Spinal cord (tissue), 10 donors: Measurements from ENCODE around the gene GDF15. TPM values are rescaled to one million over a fixed set of nuclear protein-coding genes. Genes with fewer than 3 reads are reported as not detected.
"Not testable (repeated sequence)": the region's sequence is repeated elsewhere in the genome, so short reads cannot be mapped to it uniquely, and the experiment has no call there.

Experiments used
- DNase-seq, 6 donors: peaks; one replicate each; pipeline versions ENCODE4 v3.0.0 to v3.0.0-alpha.2; 2013 to 2015; ENCODE audit warnings: low spot score in 6 of 6, low read depth in 4 of 6
- H3K27ac ChIP-seq: one replicate; pipeline ENCODE4 v1.5.1; 2013; ENCODE audit warnings: low read depth, low read length, control low read depth
- H3K27me3 ChIP-seq: one replicate; pipeline ENCODE4 v1.6.1; 2013; ENCODE audit warnings: low read length; ENCODE audit not compliant: control insufficient read depth, insufficient read depth
- H3K36me3 ChIP-seq: one replicate; pipeline ENCODE4 v1.6.1; 2013; ENCODE audit warnings: low read length; ENCODE audit not compliant: control insufficient read depth, insufficient read depth
- H3K4me1 ChIP-seq: one replicate; pipeline ENCODE4 v1.6.1; 2013; ENCODE audit warnings: low read length; ENCODE audit not compliant: control insufficient read depth, insufficient read depth
- H3K4me3 ChIP-seq: one replicate; pipeline ENCODE4 v1.5.1; 2013; ENCODE audit warnings: low read depth, low read length, control low read depth
- H3K9me3 ChIP-seq: one replicate; pipeline ENCODE4 v1.6.1; 2013; ENCODE audit warnings: low read length; ENCODE audit not compliant: control insufficient read depth, insufficient read depth
- WGBS: methylation state at CpG from one replicate; pipeline ENCODE4 v1.1.5; 2013; ENCODE audit warnings: missing lambda C conversion rate; ENCODE audit not compliant: insufficient coverage; 5-methylcytosine and 5-hydroxymethylcytosine counted together
- polyA plus RNA-seq, 2 donors: library from polyadenylated mRNA; unstranded; fragments of 120-200 nt; gene quantifications; one replicate each; pipeline ENCODE4 v1.2.1, GENCODE V29; 2013; ENCODE audit not compliant: insufficient read length in 2 of 2
- total RNA-seq, 2 donors: library from RNA; depleted of rRNA in 1 of 2; stranded (reverse); fragments of 120-200 nt in 1 of 2; fragments of >200 nt in 1 of 2; gene quantifications; one replicate each; pipeline versions ENCODE4 v1.2.3 to v1.2.4, GENCODE V29; 2013 to 2014
- donor health status: healthy.

Gene GDF15
- total and polyA plus RNA-seq, 4 donors, result 0.89 to 4.2 (median 2.0) TPM

GRCh38 chr19:18346091-18346490 lies 39.9 kb upstream of the GDF15 start:
- Histone ChIP-seq H3K27me3 (no peaks in the 10 kb centered on the region), H3K27ac (no peak overlapping the region), H3K4me3 (no peak overlapping the region), H3K4me1 (peaks cover 29% of the 10 kb centered on the region), H3K9me3 (no peaks in the 10 kb centered on the region), H3K36me3 (peaks cover 23% of the 10 kb centered on the region)
- 68% methylated on average over 4 of the region's 8 CpGs for WGBS
- no peak for DNase-seq

GRCh38 chr19:18348171-18348570 lies 37.8 kb upstream of the GDF15 start:
- no peak for DNase-seq
- no peaks in the 10 kb centered on the region for H3K27me3 ChIP-seq
- WGBS, result 39% methylated on average over 16 of the region's 17 CpGs
- H3K36me3 ChIP-seq, result peaks cover 17% of the 10 kb centered on the region
- H3K4me3 ChIP-seq, result no peak overlapping the region
- no peak overlapping the region for H3K27ac ChIP-seq
- H3K4me1 ChIP-seq, result peaks cover 16% of the 10 kb centered on the region
- H3K9me3 ChIP-seq, result no peaks in the 10 kb centered on the region

GRCh38 chr19:18348818-18349339 lies 37.1 kb upstream of the GDF15 start:
- not testable (repeated sequence) for DNase-seq, H3K27ac ChIP-seq, H3K9me3 ChIP-seq, H3K27me3 ChIP-seq, H3K4me3 ChIP-seq
- Histone ChIP-seq H3K36me3 (peaks cover 14% of the 10 kb centered on the region), H3K4me1 (peaks cover 13% of the 10 kb centered on the region)
- WGBS, result 100% methylated on average over 1 of the region's 6 CpGs

- no peaks in the 10 kb centered on the region for H3K27me3 ChIP-seq
- peaks cover 9% of the 10 kb centered on the region for H3K4me1 ChIP-seq
- WGBS, result 89% methylated on average over 3 of the region's 12 CpGs
- no peaks in the 10 kb centered on the region for H3K9me3 ChIP-seq
- no peak overlapping the region for H3K27ac ChIP-seq
- peak in 2 of 6 donors; percentile 12 to 33 for DNase-seq
- peaks cover 14% of the 10 kb centered on the region for H3K36me3 ChIP-seq
- no peak overlapping the region for H3K4me3 ChIP-seq
These were observed 36.3 kb upstream of the GDF15 start for GRCh38 chr19:18349524-18350128.

- no peak overlapping the region for H3K27ac ChIP-seq
- no peak for DNase-seq
- H3K4me1 ChIP-seq, result peaks cover 4% of the 10 kb centered on the region
- H3K27me3 ChIP-seq, result no peaks in the 10 kb centered on the region
- H3K9me3 ChIP-seq, result no peaks in the 10 kb centered on the region
- 87% methylated on average over 9 of the region's 9 CpGs for WGBS
- H3K4me3 ChIP-seq, result no peak overlapping the region
- H3K36me3 ChIP-seq, result peaks cover 17% of the 10 kb centered on the region
These were observed 35.5 kb upstream of the GDF15 start for GRCh38 chr19:18350490-18350889.

- H3K27ac ChIP-seq, result no peak overlapping the region
- no peak overlapping the region for H3K4me3 ChIP-seq
- H3K27me3 ChIP-seq, result no peaks in the 10 kb centered on the region
- WGBS, result 100% methylated on average over 1 of the region's 7 CpGs
- peaks cover 28% of the 10 kb centered on the region for H3K36me3 ChIP-seq
- H3K4me1 ChIP-seq, result peaks cover 4% of the 10 kb centered on the region
- H3K9me3 ChIP-seq, result no peaks in the 10 kb centered on the region
- DNase-seq, result no peak
These were observed 34.4 kb upstream of the GDF15 start for GRCh38 chr19:18351544-18351943.

GRCh38 chr19:18353378-18354005 lies 32.5 kb upstream of the GDF15 start:
- 87% methylated on average over 5 of the region's 8 CpGs for WGBS
- no peak for DNase-seq
- peaks cover 42% of the 10 kb centered on the region for H3K36me3 ChIP-seq

GRCh38 chr19:18354743-18355142 lies 31.2 kb upstream of the GDF15 start:
- not testable (repeated sequence) for H3K27me3 ChIP-seq, DNase-seq, H3K9me3 ChIP-seq, H3K4me1 ChIP-seq, H3K27ac ChIP-seq, H3K4me3 ChIP-seq
- WGBS, result no CpG with 5 or more reads among the region's 7 CpGs
- peaks cover 48% of the 10 kb centered on the region for H3K36me3 ChIP-seq

More at GRCh38 chr19:18353378-18354005, 32.5 kb upstream of the GDF15 start:
- no peaks in the 10 kb centered on the region for H3K4me1 ChIP-seq
- H3K4me3 ChIP-seq, result no peak overlapping the region
- H3K9me3 ChIP-seq, result no peaks in the 10 kb centered on the region
- no peak overlapping the region for H3K27ac ChIP-seq
- no peaks in the 10 kb centered on the region for H3K27me3 ChIP-seq

- Histone ChIP-seq H3K27me3 (no peaks in the 10 kb centered on the region), H3K36me3 (peaks cover 56% of the 10 kb centered on the region), H3K9me3 (no peaks in the 10 kb centered on the region), H3K4me3 (no peak overlapping the region), H3K4me1 (no peaks in the 10 kb centered on the region), H3K27ac (no peak overlapping the region)
- no peak for DNase-seq
- WGBS, result 91% methylated on average over 2 of the region's 3 CpGs
These were observed 28.9 kb upstream of the GDF15 start for GRCh38 chr19:18357041-18357440.

- no peaks in the 10 kb centered on the region for H3K9me3 ChIP-seq
- peaks cover 16% of the 10 kb centered on the region for H3K4me1 ChIP-seq
- no peak overlapping the region for H3K27ac ChIP-seq
- WGBS, result 90% methylated on average over 4 of the region's 8 CpGs
- peaks cover 56% of the 10 kb centered on the region for H3K36me3 ChIP-seq
- no peak overlapping the region for H3K4me3 ChIP-seq
- H3K27me3 ChIP-seq, result no peaks in the 10 kb centered on the region
- no peak for DNase-seq
These were observed 24.3 kb upstream of the GDF15 start for GRCh38 chr19:18361646-18362045.
